GM18909 (cell line): ENCODE measurements around the gene PRPSAP1.

Source experiments
- ATAC-seq: cut with Tn5 transposase; IDR thresholded peaks from one replicate; pipeline ENCODE4 v1.9.1; 2021; ENCODE audit warnings: mild to moderate bottlenecking; ENCODE audit not compliant: unreplicated experiment, poor library complexity

PRPSAP1 gene, protein sequence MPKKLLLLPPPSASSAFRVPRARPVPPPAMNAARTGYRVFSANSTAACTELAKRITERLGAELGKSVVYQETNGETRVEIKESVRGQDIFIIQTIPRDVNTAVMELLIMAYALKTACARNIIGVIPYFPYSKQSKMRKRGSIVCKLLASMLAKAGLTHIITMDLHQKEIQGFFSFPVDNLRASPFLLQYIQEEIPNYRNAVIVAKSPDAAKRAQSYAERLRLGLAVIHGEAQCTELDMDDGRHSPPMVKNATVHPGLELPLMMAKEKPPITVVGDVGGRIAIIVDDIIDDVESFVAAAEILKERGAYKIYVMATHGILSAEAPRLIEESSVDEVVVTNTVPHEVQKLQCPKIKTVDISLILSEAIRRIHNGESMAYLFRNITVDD

GRCh38 chr17:76353599-76354316, at the start of gene PRPSAP1:
TSS of gene PRPSAP1 (minus strand) at chr17:76353916. CDS start at chr17:76353703, 213 bp downstream.
- peak; percentile 81 for ATAC-seq

- ATAC-seq = no peak
Observed at GRCh38 chr17:76402711-76403110, 49.0 kb upstream of the PRPSAP1 start.

DNA sequence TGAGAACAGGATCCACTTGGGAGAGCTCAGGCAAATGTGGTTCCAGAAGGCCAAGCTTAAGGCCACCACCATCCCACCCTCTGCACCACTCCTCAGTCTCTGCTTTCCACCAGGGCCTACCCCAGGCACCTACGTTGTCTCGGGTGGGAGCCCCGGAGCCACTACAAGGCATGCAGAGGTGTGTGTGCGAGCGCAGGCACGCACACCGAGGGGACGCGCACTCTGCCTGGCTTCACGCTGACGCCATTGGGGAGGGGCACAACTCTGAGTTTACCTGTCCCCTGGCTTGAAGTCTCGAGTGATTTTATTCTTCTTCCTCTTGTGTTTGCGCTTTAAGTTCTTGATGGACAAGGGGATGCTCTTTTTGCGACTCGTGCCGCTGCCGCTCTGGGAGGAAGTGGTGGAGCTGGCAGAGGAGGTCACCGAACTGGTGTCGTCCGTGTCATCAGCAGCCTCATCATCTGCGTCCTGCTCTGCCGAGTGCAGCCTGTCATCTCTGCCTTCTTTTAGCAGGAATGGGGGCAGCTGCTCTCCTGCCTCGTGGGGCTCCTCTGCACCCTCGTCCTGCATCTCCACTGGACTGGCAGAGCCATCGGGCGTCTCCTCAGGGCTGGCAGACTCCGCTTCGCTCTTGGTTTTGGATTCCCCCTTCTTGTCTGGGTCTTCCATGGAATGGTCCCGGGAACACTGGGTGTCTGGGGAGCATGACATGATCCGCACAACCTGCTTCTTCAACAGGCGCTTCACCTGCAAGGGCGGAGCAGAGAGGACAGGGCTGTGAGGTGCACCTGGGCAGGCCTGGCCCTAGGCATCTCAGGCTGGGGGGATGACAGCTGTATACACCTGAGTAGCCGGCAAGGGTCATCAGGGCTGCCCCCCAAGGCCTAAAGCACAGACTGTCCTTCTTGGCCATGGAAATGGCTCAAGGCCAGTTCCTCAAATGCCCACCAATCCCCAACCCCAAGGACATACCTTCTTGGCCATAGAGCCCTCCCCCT, 45.8 kb upstream of the PRPSAP1 start:
- no peak for ATAC-seq

DNA sequence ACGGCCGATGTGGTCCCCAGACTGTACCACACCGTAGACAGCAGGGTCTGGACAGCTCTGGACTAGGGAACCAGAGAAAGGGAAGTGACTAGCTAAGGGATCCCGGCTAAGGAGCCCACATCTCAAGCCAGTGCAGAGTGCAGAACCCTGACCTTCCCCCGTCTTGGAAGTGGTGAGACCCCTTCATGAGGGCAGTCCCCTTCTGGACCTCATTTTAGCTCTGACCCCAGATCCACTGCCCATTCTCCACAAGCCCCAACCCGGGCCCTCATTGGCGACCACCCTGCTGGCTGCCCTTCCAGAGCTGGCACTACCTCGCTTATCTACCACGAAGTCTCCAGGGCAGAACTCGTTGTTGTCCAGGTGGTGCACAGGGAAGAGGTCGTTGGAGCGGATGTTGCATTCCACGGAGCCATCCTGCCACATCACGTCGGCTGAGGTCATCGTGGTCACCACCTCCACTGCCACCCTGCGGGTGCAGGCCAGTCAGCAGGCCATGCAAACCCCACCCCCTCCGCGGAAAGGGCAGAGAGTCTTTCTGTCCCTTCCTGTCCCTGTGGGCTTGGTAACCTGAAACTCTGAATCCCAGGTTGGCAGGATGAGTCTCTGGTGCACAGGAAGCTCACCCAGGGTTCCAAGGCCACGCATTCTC, 44.9 kb upstream of the PRPSAP1 start:
- ATAC-seq = no peak

- ATAC-seq = no peak
Observed at GRCh38 chr17:76397687-76398522, 44.2 kb upstream of the PRPSAP1 start.

GRCh38 chr17:76397184-76397583, 43.5 kb upstream of the PRPSAP1 start:
- ATAC-seq = no peak

DNA sequence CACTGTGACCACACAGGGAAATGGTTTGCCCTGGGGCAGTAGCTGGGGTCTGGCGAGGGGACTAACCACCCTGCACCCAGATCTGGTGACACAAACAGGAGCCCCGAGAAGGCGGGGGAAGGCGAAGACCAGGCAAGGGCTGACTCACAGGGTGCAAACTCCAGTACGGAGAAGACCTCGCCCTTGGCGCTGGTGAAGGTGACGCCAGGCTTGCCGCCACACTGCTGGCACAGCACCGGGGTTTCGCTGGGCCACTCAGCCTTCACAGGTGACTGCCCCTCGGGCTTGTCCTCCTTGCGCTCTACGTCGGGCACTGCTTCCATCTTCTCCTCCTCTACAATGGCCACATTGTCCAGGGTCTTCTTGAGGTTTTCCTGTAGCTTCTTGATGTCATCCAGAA, 42.3 kb upstream of the PRPSAP1 start:
- ATAC-seq = no peak

GRCh38 chr17:76394166-76394565, 40.5 kb upstream of the PRPSAP1 start:
- ATAC-seq = no peak

GRCh38 chr17:76391200-76391715, 37.5 kb upstream of the PRPSAP1 start:
- ATAC-seq = no peak

DNA sequence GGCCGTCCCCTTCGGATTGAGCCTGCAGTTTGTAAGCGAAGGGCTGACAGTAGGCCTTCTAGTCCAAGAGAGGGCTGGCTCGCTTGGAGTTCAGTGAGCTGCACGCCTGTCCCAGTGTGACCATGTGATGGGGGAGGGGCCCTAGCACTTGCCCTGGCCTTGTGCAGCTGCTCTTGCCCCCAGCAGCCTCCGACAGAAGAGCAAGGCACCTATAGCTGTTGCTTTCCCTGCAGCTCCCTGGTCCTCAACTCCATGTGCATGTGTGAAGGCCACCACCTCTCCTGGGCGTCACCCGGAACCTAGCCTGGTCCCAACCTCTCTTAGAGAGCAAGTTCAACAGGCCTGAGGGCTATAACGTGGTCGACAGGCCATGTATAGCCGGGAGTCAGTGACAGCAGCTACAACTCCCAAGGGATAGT, 36.3 kb upstream of the PRPSAP1 start:
- ATAC-seq = no peak

DNA sequence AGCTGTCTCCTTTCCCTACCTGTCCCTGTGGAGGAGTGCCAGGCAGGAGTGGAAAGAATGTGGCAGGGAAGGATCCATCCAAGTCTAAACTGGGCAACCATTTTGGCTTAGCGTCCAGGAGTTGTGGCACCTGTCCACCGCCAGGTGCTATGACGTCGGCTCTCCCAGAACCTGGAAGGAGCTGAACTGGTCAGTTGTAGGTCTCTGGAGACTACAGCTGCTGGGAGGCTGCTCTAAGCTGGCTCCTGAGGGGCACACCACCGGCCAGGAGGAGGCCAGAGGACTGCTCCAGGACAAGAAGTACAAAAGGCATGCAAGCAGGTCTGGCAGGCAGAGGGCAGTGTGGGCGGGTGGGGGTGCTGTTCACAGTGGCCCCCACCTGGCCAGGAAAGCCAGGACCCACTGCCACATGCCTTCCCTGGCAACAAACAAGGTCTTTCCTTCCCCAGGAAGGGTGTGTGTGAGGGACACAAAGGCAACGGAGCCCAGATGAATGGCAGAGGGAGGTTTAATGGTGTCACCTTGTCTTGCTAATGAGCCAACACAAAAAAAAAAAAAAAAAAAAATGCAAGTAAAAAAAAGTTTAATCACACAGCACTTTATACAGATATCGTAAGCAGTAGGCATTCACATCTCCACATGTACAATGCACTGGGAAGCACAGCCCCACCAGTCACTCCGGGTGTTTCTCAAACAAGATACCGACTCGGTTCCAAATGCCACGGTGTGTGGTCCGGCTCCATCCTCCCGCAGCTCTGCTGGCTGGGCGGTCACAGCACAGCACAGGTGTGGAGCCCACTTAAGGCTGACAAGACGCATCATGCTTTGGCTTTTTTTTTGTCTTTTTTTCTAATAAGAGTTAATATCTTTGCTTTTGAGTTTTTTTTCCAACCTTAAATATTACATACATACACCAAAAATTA, 35.5 kb upstream of the PRPSAP1 start:
- ATAC-seq = no peak

DNA sequence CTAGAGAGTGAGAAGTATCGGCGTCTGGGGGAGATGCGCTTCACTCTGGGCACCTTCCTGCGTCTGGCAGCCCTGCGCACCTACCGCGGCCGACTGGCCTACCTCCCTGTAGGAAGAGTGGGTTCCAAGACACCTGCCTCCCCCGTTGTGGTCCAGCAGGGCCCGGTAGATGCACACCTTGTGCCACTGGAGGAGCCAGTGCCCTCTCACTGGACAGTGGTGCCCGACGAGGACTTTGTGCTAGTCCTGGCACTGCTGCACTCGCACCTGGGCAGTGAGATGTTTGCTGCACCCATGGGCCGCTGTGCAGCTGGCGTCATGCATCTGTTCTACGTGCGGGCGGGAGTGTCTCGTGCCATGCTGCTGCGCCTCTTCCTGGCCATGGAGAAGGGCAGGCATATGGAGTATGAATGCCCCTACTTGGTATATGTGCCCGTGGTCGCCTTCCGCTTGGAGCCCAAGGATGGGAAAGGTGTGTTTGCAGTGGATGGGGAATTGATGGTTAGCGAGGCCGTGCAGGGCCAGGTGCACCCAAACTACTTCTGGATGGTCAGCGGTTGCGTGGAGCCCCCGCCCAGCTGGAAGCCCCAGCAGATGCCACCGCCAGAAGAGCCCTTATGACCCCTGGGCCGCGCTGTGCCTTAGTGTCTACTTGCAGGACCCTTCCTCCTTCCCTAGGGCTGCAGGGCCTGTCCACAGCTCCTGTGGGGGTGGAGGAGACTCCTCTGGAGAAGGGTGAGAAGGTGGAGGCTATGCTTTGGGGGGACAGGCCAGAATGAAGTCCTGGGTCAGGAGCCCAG, 33.5 kb upstream of the PRPSAP1 start:
- ATAC-seq = no peak

- ATAC-seq = no peak
Observed at GRCh38 chr17:76385892-76386786, 32.4 kb upstream of the PRPSAP1 start.

GRCh38 chr17:76384987-76385891, 31.5 kb upstream of the PRPSAP1 start:
- ATAC-seq = no peak
